ENCODE results near the gene ST6GAL2. TPM values are rescaled to one million over a fixed set of nuclear protein-coding genes. Genes with fewer than 3 reads are reported as not detected.

The ST6GAL2 gene
- total RNA-seq, 6 donors from 2014 or later = under 0.01 to 2.9 (median 1.4) TPM

DNA sequence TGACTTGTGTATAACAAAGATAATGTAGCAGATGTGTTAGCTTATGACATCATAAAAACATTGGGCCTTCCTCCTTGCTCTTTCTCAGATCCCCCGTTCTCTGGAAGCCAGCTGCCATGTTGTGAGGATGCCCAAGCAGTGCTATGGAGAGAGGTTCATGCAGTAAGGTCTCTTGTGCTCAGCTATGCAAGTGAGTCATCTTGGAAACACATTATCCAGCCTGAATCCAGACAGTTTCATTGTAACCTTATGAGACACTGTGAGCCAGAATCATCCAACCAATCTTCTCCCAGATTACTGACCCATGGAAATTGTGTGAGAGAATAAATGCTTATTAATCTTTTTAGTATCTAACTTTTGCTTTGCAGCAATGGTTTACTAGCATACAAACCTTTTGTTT is 60.8 kb downstream of the ST6GAL2 start:
- no peaks in the 10 kb centered on the region for H3K27me3 ChIP-seq
- no peak for TF ChIP-seq POLR2AphosphoS5 (IDR thresholded peaks at IDR 0.05)
- no peak for TF ChIP-seq EP300 (IDR thresholded peaks at IDR 0.05)
- no peak for TF ChIP-seq CTCF (IDR thresholded peaks at IDR 0.05)
- no peak for TF ChIP-seq POLR2A (IDR thresholded peaks at IDR 0.05)
- peaks cover 0 to 7% (median 0%) of the 10 kb centered on the region in 4 donors for H3K9me3 ChIP-seq
- no peaks in the 10 kb centered on the region for H3K36me3 ChIP-seq
- no peak for DNase-seq
- no peaks in the 10 kb centered on the region for H3K4me1 ChIP-seq
- H3K4me3 ChIP-seq = no peak overlapping the region
- ATAC-seq (ENCODE audit: low FRiP score in 2 of 2) = no peak
- H3K27ac ChIP-seq = no peak overlapping the region
- 71 to 75% methylated on average over 1 of the region's 1 CpG for WGBS, 2 donors

- Histone ChIP-seq H3K9me3 (no peaks in the 10 kb centered on the region), H3K27ac (no peak overlapping the region)
- WGBS, 2 donors = 60 to 71% methylated on average over 2 to 4 of the region's 4 CpGs
Observed at GRCh38 chr2:106816974-106817373, 69.0 kb downstream of the ST6GAL2 start.

DNA sequence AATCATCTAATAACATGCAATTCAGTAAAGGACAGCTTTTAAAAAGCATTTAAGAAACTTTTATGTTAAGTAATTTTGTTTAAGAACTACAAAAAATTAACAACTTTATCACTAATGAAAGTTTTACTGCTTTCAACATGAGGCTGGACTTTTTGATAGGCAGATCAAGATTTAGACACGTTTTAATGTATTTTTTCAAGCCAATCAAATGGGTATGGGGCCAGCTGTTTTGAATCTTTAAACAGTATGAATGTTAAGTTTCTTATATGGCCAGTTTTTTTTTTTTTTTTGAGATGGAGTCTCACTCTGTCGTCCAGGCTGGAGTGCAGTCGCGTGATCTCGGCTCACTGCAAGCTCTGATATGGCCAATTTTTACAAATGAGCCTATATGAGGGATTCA is 73.1 kb downstream of the ST6GAL2 start:
- no peak for TF ChIP-seq EP300 (IDR thresholded peaks at IDR 0.05)
- TF ChIP-seq POLR2AphosphoS5 (IDR thresholded peaks at IDR 0.05) = no peak
- TF ChIP-seq CTCF (IDR thresholded peaks at IDR 0.05) = no peak
- TF ChIP-seq POLR2A (IDR thresholded peaks at IDR 0.05) = no peak
- no peaks in the 10 kb centered on the region for H3K36me3 ChIP-seq
- H3K4me3 ChIP-seq = no peak overlapping the region
- H3K27me3 ChIP-seq = no peaks in the 10 kb centered on the region
- no peaks in the 10 kb centered on the region for H3K4me1 ChIP-seq
- H3K27ac ChIP-seq = no peak overlapping the region
- H3K9me3 ChIP-seq = no peaks in the 10 kb centered on the region
- 67 to 80% methylated on average over 5 of the region's 5 CpGs for WGBS, 2 donors
- no peak for DNase-seq
- no peak for ATAC-seq (ENCODE audit: low FRiP score in 2 of 2)

More at GRCh38 chr2:106816974-106817373, 69.0 kb downstream of the ST6GAL2 start:
- TF ChIP-seq POLR2AphosphoS5 (IDR thresholded peaks at IDR 0.05) (no peak), EP300 (IDR thresholded peaks at IDR 0.05) (no peak)
- ATAC-seq (ENCODE audit: low FRiP score in 2 of 2) = no peak
- H3K4me1 ChIP-seq = no peaks in the 10 kb centered on the region
- no peak overlapping the region for H3K4me3 ChIP-seq
- H3K27me3 ChIP-seq = no peaks in the 10 kb centered on the region
- no peaks in the 10 kb centered on the region for H3K36me3 ChIP-seq
- DNase-seq = no peak

- 71 to 83% methylated on average over 4 of the region's 4 CpGs for WGBS, 2 donors
- TF ChIP-seq POLR2A (IDR thresholded peaks at IDR 0.05) = no peak
- TF ChIP-seq CTCF (IDR thresholded peaks at IDR 0.05) = no peak
- TF ChIP-seq POLR2AphosphoS5 (IDR thresholded peaks at IDR 0.05) = no peak
- TF ChIP-seq EP300 (IDR thresholded peaks at IDR 0.05) = no peak
- ATAC-seq (ENCODE audit: low FRiP score in 2 of 2) = no peak
Observed at GRCh38 chr2:106812383-106812782, 73.6 kb downstream of the ST6GAL2 start.

DNA sequence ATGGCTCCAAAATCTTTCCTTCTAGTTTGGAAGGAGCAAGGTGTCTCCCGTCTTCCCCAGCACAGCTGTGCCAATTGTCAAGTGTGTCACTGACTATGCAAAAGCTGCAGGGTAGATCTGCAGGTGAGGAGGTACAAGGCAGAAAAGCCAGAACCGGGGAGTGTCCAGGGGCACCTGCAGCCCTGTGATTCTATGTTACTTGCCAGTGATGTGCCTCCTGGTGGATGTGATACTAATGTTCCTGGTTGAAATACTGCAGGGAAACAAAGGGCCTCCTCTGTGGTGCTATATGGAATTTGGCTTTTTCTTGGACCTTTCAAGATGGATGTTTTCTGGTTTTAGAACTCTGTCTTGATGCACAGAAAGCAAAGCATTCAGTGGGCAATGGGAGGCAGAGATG is 80.3 kb downstream of the ST6GAL2 start:
- no peak for TF ChIP-seq EP300 (IDR thresholded peaks at IDR 0.05)
- TF ChIP-seq CTCF (IDR thresholded peaks at IDR 0.05) = no peak
- no peak for TF ChIP-seq POLR2A (IDR thresholded peaks at IDR 0.05)
- no peak for TF ChIP-seq POLR2AphosphoS5 (IDR thresholded peaks at IDR 0.05)
- Histone ChIP-seq H3K4me1 (no peaks in the 10 kb centered on the region), H3K4me3 (no peak overlapping the region), H3K9me3 (no peaks in the 10 kb centered on the region), H3K36me3 (no peaks in the 10 kb centered on the region), H3K27ac (no peak overlapping the region), H3K27me3 (no peaks in the 10 kb centered on the region)
- ATAC-seq (ENCODE audit: low FRiP score in 2 of 2) (no peak), DNase-seq (no peak)
- WGBS, 2 donors = 69 to 83% methylated on average over 2 of the region's 2 CpGs

More at GRCh38 chr2:106812383-106812782, 73.6 kb downstream of the ST6GAL2 start:
- Histone ChIP-seq H3K4me1 (no peaks in the 10 kb centered on the region), H3K9me3 (no peaks in the 10 kb centered on the region), H3K27ac (no peak overlapping the region), H3K4me3 (no peak overlapping the region), H3K36me3 (no peaks in the 10 kb centered on the region), H3K27me3 (no peaks in the 10 kb centered on the region)
- no peak for DNase-seq
